Measurements from ENCODE around the gene EYA4.

The EYA4 gene

DNA sequence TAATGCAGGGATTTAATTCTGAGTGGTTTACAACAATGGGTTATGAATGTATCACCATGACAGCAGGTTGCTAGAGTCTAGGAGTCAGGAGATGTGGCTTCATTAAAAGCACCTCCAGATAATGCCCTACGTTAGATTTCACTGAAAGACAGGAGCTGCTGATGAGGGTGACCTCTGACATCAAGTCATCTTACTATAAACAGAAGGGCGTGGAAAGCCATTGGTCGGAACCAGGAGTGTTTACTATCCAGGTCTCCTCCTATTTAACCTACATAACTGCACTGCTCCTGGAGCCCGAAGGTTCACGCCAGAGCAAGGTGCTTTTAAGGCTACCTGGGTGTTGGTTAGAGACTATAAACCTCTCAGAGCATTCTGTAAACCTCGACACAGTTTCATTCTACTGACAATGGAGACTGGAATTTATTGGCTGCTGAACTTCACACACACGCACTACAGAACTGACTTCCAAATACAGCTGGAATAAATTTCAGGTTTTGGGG is 128.7 kb downstream of the EYA4 start:
- TF ChIP-seq CTCF (IDR thresholded peaks at IDR 0.05; ENCODE audit: low read depth, low read length): no peak
- no peak overlapping the region for H3K4me3 ChIP-seq (ENCODE audit: low read depth, low read length)

- no peak for TF ChIP-seq CTCF (IDR thresholded peaks at IDR 0.05; ENCODE audit: low read depth, low read length)
- no peak overlapping the region for H3K4me3 ChIP-seq (ENCODE audit: low read depth, low read length)
Measured at GRCh38 chr6:133376743-133377142, 135.6 kb downstream of the EYA4 start.

DNA sequence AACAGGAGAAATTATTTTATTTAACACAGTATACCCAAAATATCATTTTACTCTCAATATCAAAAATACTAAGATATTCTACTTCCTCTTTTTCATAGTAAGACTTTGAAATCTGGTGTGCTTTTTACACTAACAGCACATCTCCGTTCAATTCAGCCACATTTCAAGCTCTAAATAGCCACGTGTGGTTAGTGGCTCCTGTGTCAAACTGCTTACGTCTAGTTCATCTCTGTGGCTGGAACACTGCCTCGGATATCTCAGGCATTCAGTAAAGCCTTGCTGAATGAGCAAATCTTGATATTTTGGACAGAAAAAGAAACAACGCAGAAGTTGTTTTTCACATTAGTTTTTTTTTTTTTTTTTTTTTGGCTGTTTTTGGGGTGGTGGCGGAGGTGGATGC is 136.1 kb downstream of the EYA4 start:
- no peak overlapping the region for H3K4me3 ChIP-seq (ENCODE audit: low read depth, low read length)
- no peak for TF ChIP-seq CTCF (IDR thresholded peaks at IDR 0.05; ENCODE audit: low read depth, low read length)

GRCh38 chr6:133380047-133380446 is 138.9 kb downstream of the EYA4 start:
- no peak for TF ChIP-seq CTCF (IDR thresholded peaks at IDR 0.05; ENCODE audit: low read depth, low read length)
- no peak overlapping the region for H3K4me3 ChIP-seq (ENCODE audit: low read depth, low read length)

- H3K4me3 ChIP-seq (ENCODE audit: low read depth, low read length): no peak overlapping the region
- TF ChIP-seq CTCF (IDR thresholded peaks at IDR 0.05; ENCODE audit: low read depth, low read length): no peak
Measured at GRCh38 chr6:133380723-133381122, 139.6 kb downstream of the EYA4 start.

GRCh38 chr6:133388731-133389130 is 147.6 kb downstream of the EYA4 start:
- no peak overlapping the region for H3K4me3 ChIP-seq (ENCODE audit: low read depth, low read length)
- no peak for TF ChIP-seq CTCF (IDR thresholded peaks at IDR 0.05; ENCODE audit: low read depth, low read length)

- no peak overlapping the region for H3K4me3 ChIP-seq (ENCODE audit: low read depth, low read length)
- TF ChIP-seq CTCF (IDR thresholded peaks at IDR 0.05; ENCODE audit: low read depth, low read length): no peak
Measured at GRCh38 chr6:133390168-133390567, 149.0 kb downstream of the EYA4 start.

Data from WI38 (cell line).